CD4-positive, alpha-beta T cell (primary cell): ENCODE data around the gene LMO7. TPM values are rescaled to one million over a fixed set of nuclear protein-coding genes. Genes with fewer than 3 reads are reported as not detected.
"Not testable (repeated sequence)": the region's sequence is repeated elsewhere in the genome, so short reads cannot be mapped to it uniquely, and the experiment has no call there.

Source experiments
- ATAC-seq: fragments of 200-7000 bp; cut with Tn5 transposase; one replicate; pipeline ENCODE4 v1.10.0; 2022; ENCODE audit warnings: mild to moderate bottlenecking; ENCODE audit not compliant: poor library complexity
- CTCF ChIA-PET: fragments of 350-600 bp; sonication (Branson Sonifier 250); formaldehyde crosslinking; loops from one replicate; lab custom pipeline; 2021; ENCODE audit warnings: antibody characterized with exemption, inconsistent platforms; lab: Charles Lee
- POLR2A ChIA-PET: fragments of 350-600 bp; sonication (Branson Sonifier 250); formaldehyde crosslinking; loops from one replicate; lab custom pipeline; 2021; ENCODE audit warnings: antibody characterized with exemption, inconsistent platforms; lab: Charles Lee
- DNase-seq, 14 experiments: peaks; one replicate each; pipeline ENCODE4 v3.0.0-alpha.2; 2013 to 2020; ENCODE audit warnings: mixed read lengths in 2 of 14
- H3K27ac ChIP-seq, 2 donors: one replicate each; pipeline versions ENCODE4 v1.5.1 to v1.7.0; 2013; ENCODE audit warnings: low read length in 2 of 2, low read depth in 1 of 2, mild to moderate bottlenecking in 1 of 2
- H3K27me3 ChIP-seq, 2 experiments: 1 replicate in 1 of 2; 2 replicates in 1 of 2; pipeline versions ENCODE4 v1.6.1 to v1.7.0; 2013; ENCODE audit warnings: low read length in 2 of 2, control low read depth in 1 of 2, mild to moderate bottlenecking in 1 of 2, moderate library complexity in 1 of 2; ENCODE audit not compliant: insufficient read depth in 2 of 2, control insufficient read depth in 1 of 2
- H3K36me3 ChIP-seq: one replicate; pipeline ENCODE4 v1.6.1; 2013; ENCODE audit warnings: low read length, control low read depth; ENCODE audit not compliant: insufficient read depth
- H3K4me1 ChIP-seq: one replicate; pipeline ENCODE4 v1.6.1; 2013; ENCODE audit warnings: low read length, control low read depth; ENCODE audit not compliant: insufficient read depth
- H3K4me3 ChIP-seq: one replicate; pipeline ENCODE4 v1.5.1; 2013; ENCODE audit warnings: mild to moderate bottlenecking, low read length, moderate library complexity
- H3K9me3 ChIP-seq, 2 experiments: 1 replicate in 1 of 2; 2 replicates in 1 of 2; pipeline versions ENCODE4 v1.6.1 to v1.7.0; 2013; ENCODE audit warnings: low read length in 2 of 2, mild to moderate bottlenecking in 2 of 2, control low read depth in 1 of 2, moderate library complexity in 1 of 2; ENCODE audit not compliant: control insufficient read depth in 1 of 2, insufficient read depth in 1 of 2
- H3K27ac Mint-ChIP-seq: one replicate; pipeline ENCODE4 v1.8.0; 2020; ENCODE audit warnings: mixed read lengths
- H3K27me3 Mint-ChIP-seq: one replicate; pipeline ENCODE4 v1.8.0; 2021; ENCODE audit warnings: mixed read lengths
- H3K36me3 Mint-ChIP-seq: one replicate; pipeline ENCODE4 v1.8.0; 2021; ENCODE audit warnings: low read depth, mixed read lengths
- H3K4me1 Mint-ChIP-seq: one replicate; pipeline ENCODE4 v1.8.0; 2021; ENCODE audit warnings: low read depth, mixed read lengths
- H3K4me3 Mint-ChIP-seq: one replicate; pipeline ENCODE4 v1.8.0; 2020; ENCODE audit warnings: mild to moderate bottlenecking, mixed read lengths
- H3K9me3 Mint-ChIP-seq: one replicate; pipeline ENCODE4 v1.8.0; 2020; ENCODE audit warnings: mixed read lengths
- intact Hi-C, 2 experiments: fragments of 100-400 bp; cut with DNase I in 1 of 2; cut with micrococcal nuclease in 1 of 2; formaldehyde crosslinking; loops; one replicate each; pipeline versions ENCODE4 v1.15.1 to v1.9.0; 2023 to 2025; cut with DNase I, micrococcal nuclease
- total RNA-seq, 174 experiments: library from RNA in 2 of 174; stranded (reverse) in 2 of 174; gene quantifications; one replicate each; pipeline ENCODE4 v1.2.3 and lab custom pipeline; 2021 to 2026
- TF ChIP-seq, protein P1 (sequence below): fragments of 200-600 bp; IDR thresholded peaks from one replicate; pipeline ENCODE4 v1.8.0; 2022; ENCODE audit warnings: antibody characterized with exemption, mild to moderate bottlenecking

Gene LMO7
- total RNA-seq, 2 experiments from 2014 or later, result 35.2 to 36.3 TPM

DNA sequence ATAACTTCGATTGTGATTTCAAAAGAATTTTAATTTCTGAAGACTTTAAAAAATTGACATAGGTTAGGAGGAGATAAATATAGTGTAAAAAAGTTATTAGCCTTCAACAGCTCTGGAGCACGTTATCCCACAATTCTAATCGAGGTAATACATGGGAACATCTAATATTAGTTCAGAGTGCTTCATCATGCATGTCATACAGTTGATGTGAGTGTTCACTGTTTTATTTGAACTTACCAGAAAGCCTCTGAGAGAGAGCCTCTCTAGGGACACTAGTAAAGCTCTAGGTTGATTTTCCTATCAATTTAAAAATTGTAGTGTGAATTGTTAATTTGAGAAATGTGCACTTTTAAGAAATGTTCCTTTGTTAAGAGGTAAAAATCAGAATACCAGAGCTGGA, 140.4 kb downstream of the LMO7 start:
- ChIA-PET POLR2A (no interaction called here), CTCF (no interaction called here)
- Mint-ChIP-seq H3K36me3 (peaks cover 38% of the 10 kb centered on the region), H3K27me3 (no peaks in the 10 kb centered on the region), H3K9me3 (peaks cover 3% of the 10 kb centered on the region), H3K27ac (no peak overlapping the region), H3K4me3 (no peak overlapping the region), H3K4me1 (no peaks in the 10 kb centered on the region)
- no peaks in the 10 kb centered on the region for H3K4me1 ChIP-seq
- intact Hi-C loops, result no loop called here
- H3K9me3 ChIP-seq, result peaks cover 4 to 6% of the 10 kb centered on the region in 2 experiments
- no peaks in the 10 kb centered on the region for H3K27me3 ChIP-seq
- ATAC-seq (no peak), DNase-seq (no peak)
- H3K36me3 ChIP-seq, result no peaks in the 10 kb centered on the region
- TF ChIP-seq, protein P1, sequence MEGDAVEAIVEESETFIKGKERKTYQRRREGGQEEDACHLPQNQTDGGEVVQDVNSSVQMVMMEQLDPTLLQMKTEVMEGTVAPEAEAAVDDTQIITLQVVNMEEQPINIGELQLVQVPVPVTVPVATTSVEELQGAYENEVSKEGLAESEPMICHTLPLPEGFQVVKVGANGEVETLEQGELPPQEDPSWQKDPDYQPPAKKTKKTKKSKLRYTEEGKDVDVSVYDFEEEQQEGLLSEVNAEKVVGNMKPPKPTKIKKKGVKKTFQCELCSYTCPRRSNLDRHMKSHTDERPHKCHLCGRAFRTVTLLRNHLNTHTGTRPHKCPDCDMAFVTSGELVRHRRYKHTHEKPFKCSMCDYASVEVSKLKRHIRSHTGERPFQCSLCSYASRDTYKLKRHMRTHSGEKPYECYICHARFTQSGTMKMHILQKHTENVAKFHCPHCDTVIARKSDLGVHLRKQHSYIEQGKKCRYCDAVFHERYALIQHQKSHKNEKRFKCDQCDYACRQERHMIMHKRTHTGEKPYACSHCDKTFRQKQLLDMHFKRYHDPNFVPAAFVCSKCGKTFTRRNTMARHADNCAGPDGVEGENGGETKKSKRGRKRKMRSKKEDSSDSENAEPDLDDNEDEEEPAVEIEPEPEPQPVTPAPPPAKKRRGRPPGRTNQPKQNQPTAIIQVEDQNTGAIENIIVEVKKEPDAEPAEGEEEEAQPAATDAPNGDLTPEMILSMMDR, result no peak
- no peak overlapping the region for H3K4me3 ChIP-seq
- H3K27ac ChIP-seq, result no peak overlapping the region

DNA sequence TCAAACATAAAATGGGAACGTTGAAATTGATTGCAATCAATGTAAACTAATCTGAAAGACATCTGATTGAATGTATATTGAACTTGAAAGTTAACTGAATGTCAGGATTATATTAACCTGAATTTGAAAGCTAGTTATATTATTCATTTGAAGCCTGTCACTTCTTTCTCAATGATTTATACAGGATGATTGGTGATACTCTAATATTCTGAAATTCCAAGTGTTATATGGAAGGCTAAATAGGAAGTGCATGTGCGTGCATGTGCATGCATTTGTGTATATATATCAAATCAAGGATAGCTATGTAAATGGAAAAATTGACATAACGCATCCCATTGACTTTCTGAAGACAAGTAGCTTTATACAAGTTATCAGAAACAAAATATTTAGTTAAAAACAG, 143.3 kb downstream of the LMO7 start:
- no peaks in the 10 kb centered on the region for H3K4me1 ChIP-seq
- Mint-ChIP-seq H3K36me3 (peaks cover 59% of the 10 kb centered on the region), H3K27me3 (no peaks in the 10 kb centered on the region), H3K4me3 (no peak overlapping the region), H3K4me1 (peaks cover 10% of the 10 kb centered on the region), H3K27ac (no peak overlapping the region), H3K9me3 (peaks cover 7% of the 10 kb centered on the region)
- H3K36me3 ChIP-seq, result no peaks in the 10 kb centered on the region
- H3K4me3 ChIP-seq, result no peak overlapping the region
- TF ChIP-seq, protein P1, result no peak
- no peaks in the 10 kb centered on the region for H3K27me3 ChIP-seq
- POLR2A ChIA-PET, result interaction anchor here (2.0 kb wide), 1 partner anchor 19 kb away, joined by 4 read pairs; no protein-coding TSS in a partner anchor
- intact Hi-C loops, result no loop called here
- CTCF ChIA-PET, result no interaction called here
- ATAC-seq (no peak), DNase-seq (no peak)
- H3K9me3 ChIP-seq, result peaks cover 4 to 6% of the 10 kb centered on the region in 2 experiments
- no peak overlapping the region for H3K27ac ChIP-seq

DNA sequence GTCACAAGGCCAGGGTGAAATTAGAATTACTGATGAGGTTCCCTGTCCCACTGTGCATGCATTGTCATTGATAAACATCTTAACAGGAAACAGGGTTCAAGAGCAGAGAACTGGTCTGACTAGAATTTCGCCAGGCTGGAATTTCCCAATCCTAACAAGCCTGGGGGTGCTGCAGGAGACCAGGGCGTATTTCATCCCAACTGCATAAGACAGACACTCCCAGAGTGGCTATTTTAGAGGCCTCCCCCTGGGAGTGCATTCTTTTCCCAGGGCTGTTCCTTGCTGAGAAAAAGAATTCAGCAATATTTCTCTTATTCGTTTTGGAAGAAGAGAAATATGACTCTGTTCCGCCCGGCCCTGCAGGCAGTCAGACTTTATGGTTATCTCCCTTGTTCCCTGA, 144.0 kb downstream of the LMO7 start:
- H3K27me3 ChIP-seq, DNase-seq, H3K4me1 ChIP-seq, H3K27ac Mint-ChIP-seq, H3K36me3 ChIP-seq, H3K27me3 Mint-ChIP-seq, ATAC-seq, H3K4me3 Mint-ChIP-seq, intact Hi-C loops, H3K9me3 Mint-ChIP-seq, H3K4me3 ChIP-seq, H3K9me3 ChIP-seq, CTCF ChIA-PET, H3K27ac ChIP-seq: not testable (repeated sequence)
- POLR2A ChIA-PET, result interaction anchor here (2.0 kb wide), 1 partner anchor 19 kb away, joined by 4 read pairs; no protein-coding TSS in a partner anchor
- Mint-ChIP-seq H3K4me1 (peaks cover 10% of the 10 kb centered on the region), H3K36me3 (peaks cover 59% of the 10 kb centered on the region)

DNA sequence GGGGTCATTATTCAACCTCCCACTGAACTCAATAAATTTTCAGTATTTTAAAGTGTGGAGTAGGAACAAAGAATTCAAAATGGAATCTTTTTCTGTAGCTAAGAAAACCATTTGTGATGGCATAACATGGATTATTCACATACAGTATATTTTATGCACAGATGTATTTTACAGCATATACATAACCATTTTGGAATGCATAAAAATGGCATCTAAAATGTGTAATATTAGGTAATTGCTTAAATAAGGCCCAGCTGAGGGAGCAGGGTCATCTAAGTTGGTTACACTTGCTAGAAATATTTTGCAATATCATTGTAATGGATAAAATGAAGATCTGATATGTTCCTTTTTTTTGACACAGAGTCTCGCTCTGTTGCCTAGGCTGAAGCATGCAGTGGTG, 146.9 kb downstream of the LMO7 start:
- H3K36me3 Mint-ChIP-seq, result peaks cover 50% of the 10 kb centered on the region
- intact Hi-C loops, result no loop called here

More for the DNA sequence above, 146.9 kb downstream of the LMO7 start:
- peaks cover 7% of the 10 kb centered on the region for H3K9me3 Mint-ChIP-seq
- H3K4me1 Mint-ChIP-seq, result peaks cover 15% of the 10 kb centered on the region
- CTCF ChIA-PET, result no interaction called here
- ATAC-seq, result no peak
- Histone ChIP-seq H3K9me3 (peaks cover 4 to 6% of the 10 kb centered on the region in 2 experiments), H3K4me1 (no peaks in the 10 kb centered on the region), H3K27ac (no peak overlapping the region), H3K27me3 (no peaks in the 10 kb centered on the region), H3K36me3 (no peaks in the 10 kb centered on the region), H3K4me3 (no peak overlapping the region)
- POLR2A ChIA-PET, result interaction anchor here (1.5 kb wide), 1 partner anchor 12 kb away, joined by 4 read pairs; no protein-coding TSS in a partner anchor
- H3K27ac Mint-ChIP-seq, result no peak overlapping the region
- DNase-seq, result no peak
- no peaks in the 10 kb centered on the region for H3K27me3 Mint-ChIP-seq
- TF ChIP-seq, protein P1, result no peak
- no peak overlapping the region for H3K4me3 Mint-ChIP-seq
